Fibroblast of skin of left biceps (primary cell): ENCODE results near the gene DLG3.
"Not testable (repeated sequence)": the region's sequence is repeated elsewhere in the genome, so short reads cannot be mapped to it uniquely, and the experiment has no call there.

Source experiments
- DNase-seq, 2 experiments: peaks; one replicate each; pipeline ENCODE4 v3.0.0-alpha.2; 2013; ENCODE audit warnings: low read depth in 2 of 2

Gene DLG3

GRCh38 chrX:70444326-70444945 lies at the start of gene DLG3:
DLG3 (plus strand) TSS chrX:70444835; CDS start chrX:70445202, 367 bp downstream.
- no peak for DNase-seq

DNA sequence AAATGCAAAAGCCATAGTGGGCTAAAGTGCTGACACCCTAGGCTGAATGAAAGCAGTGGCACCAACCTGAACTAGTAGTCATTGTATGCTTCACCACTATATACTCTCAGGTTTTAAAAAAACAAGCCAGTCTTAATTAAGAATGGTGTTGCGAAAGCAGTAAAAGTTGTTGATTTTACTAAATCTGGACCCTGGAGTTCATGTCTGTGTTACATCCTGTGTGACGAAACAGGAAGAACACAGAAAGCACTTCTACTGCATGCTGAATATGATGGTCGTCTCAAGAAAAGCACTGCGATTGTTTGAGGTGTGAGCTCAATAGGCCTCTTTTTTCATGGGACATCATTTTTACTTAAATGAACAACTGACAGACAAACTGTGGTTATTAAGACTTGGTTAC lies 45.7 kb upstream of the DLG3 start:
- peak in 1 of 2 experiments; percentile 5 for DNase-seq

DNA sequence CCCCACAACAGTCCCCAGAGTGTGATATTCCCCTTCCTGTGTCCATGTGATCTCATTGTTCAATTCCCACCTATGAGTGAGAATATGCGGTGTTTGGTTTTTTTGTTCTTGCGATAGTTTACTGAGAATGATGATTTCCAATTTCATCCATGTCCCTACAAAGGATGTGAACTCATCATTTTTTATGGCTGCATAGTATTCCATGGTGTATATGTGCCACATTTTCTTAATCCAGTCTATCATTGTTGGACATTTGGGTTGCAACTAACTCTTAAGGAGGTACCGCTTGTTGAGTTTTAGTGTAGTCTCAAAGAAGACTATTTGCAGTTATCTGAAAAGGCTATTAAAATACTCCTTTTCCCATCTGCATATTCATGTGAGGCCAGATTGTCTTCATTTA lies 44.5 kb upstream of the DLG3 start:
- not testable (repeated sequence) for DNase-seq

DNA sequence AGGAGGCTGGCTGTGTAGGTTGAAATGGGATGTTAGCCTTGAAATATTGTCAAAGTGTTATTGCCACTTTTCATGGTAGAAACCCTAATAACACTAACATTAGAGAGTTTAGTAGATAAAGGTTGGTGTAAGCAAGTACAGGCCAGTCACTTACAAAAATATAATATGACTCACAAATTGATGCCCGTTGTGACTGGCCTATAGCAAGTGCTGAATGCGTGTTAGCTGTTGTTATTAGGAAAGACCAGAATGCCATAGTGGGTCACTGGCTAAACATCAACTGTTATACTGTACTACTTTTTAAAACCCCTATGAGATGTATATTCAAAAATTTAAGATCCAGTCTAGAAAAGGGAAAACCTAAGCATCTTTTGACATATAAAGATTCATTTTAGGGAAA lies 41.9 kb upstream of the DLG3 start:
- no peak for DNase-seq

DNA sequence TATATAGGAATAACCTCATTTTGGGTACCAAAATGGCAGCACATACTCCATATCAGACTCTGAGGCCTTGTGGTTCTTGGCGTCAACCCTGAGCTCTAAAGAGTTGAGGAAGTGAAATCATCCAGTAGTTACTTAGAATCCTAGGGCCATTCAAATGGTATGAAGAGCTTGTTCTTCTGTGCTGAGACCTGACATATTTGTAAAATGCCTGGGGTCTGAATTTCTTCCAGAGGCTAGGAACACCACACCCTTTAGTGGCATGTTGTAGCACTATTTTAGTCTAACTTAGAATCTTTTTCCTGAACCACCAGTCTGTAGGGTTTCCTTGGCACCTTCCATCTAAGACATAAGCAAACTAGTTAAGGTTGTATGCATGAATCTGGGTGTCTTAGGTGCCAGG lies 39.6 kb upstream of the DLG3 start:
- DNase-seq = no peak

DNA sequence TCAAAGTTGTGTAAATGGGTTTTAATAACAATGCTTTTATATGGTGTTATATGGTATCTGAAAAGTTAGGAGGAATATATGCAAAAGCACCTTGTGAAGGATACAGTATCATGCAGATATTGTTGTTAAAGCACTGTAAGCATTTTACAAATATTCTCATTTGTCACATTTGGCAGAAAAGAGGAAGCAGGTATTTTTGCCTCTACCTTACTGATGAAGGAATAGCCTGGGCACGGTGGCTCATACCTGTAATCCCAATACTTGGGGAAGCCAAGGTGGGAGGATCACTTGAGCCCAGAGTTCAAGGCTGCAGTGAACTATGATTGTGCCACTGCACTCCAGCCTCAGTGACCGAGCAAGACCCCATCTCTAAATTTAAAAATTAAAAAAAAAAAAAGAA lies 33.7 kb upstream of the DLG3 start:
- no peak for DNase-seq

GRCh38 chrX:70411475-70411874 lies 33.2 kb upstream of the DLG3 start:
- no peak for DNase-seq

DNA sequence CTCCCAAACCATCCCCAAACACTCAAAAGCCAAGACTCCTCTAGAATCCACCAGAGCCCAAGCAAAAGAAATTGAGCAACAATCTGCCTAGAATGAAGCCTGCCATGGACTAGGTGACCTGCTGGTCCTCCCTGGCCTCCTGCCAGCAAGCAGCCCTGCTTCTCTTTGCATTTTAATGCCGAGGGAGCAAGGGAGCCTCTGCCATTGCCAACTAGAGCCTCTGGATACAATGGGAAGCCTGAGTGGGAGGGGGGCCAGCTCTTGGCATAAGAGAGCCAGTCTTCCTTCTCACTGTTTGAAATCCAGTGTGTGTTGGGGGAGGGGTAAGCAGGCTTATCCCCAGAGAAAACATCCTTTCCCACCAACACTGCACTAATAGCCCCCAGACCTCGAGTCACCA lies 23.0 kb upstream of the DLG3 start:
- no peak for DNase-seq

DNA sequence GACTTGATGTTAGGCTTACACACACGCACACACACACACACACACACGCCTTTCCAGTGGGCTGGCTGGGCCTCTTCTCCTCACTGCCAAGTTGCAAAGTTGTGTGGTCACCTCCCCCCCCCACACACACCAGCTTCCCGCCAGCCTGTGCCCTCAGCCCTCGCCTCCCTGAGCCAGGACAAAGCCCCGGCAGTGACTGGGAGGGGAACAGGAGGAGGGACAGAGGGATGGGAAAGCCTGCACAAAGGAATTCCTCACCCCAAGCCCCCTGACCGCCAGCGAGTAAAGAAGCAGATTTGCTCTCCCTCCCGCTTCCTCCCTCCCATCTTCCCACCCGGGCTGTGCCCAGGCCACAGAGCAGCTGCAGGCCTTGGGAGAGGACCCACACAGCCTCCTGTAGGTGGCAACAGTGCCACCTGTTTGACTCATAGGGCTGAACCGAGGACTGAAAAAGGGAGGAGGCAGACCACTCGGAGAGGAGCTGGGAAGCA lies 21.7 kb upstream of the DLG3 start, which contains the start of gene GDPD2:
TSS of gene GDPD2 (plus strand) at position 464 of the 491 bp plus-strand sequence. CDS start 1,671 bp downstream, outside the sequence.
- DNase-seq = no peak

DNA sequence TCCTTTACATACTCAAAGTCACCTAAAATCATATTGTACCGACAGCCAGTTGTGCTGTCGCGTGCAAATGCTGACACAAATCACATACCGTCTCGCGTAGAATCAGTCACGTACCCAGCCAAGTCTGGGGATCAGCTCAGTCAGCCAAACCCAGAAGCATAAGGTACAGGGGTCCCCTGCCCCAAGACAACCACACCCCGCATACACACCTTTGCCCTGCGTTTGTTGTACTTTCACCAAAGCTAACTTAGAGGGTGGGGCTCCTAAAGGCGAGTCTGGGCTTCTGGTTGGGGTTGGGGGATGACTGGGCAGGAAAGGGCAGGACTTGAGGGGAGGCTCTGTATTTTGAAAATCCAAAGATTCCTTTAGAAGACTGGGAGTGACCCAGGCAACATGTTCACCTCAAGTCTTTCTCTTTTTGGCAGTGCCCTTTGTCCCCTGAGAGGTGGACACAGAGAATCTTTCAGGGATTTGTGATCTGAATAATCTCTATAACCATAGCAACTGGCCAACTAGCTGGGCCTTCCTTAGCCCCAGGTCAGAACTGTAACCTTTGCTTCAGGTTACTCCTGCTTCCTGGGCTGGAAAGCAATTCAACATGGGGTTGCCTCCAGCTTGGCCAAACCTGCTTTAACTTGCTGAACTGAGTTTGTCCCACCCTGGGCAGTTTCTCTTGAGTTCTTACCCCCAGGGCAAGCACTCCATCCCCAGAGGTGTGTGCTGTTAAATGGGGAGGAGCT lies 20.5 kb upstream of the DLG3 start:
- DNase-seq = no peak

DNA sequence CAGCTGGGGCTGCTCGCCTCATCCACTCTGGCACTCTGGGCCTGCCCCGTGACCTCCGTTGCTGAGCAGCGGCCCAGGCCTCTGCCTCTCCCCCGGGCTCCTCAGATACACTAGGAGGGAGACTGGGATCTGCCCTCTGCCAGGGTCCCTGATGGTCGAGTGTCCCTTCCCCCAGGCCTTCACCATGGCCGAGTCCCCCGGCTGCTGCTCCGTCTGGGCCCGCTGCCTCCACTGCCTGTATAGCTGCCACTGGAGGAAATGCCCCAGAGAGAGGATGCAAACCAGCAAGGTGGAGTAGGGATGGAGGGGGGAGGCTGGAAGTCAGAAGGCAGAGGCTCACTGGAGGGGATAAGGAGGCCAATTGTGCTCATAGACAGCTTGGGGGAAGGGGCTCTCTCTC lies 19.8 kb upstream of the DLG3 start:
- DNase-seq = no peak

GRCh38 chrX:70426286-70427278 lies 18.1 kb upstream of the DLG3 start:
- DNase-seq = no peak

GRCh38 chrX:70427365-70427764 lies 17.3 kb upstream of the DLG3 start:
- no peak for DNase-seq

GRCh38 chrX:70429759-70430158 lies 14.9 kb upstream of the DLG3 start:
- DNase-seq = no peak

DNA sequence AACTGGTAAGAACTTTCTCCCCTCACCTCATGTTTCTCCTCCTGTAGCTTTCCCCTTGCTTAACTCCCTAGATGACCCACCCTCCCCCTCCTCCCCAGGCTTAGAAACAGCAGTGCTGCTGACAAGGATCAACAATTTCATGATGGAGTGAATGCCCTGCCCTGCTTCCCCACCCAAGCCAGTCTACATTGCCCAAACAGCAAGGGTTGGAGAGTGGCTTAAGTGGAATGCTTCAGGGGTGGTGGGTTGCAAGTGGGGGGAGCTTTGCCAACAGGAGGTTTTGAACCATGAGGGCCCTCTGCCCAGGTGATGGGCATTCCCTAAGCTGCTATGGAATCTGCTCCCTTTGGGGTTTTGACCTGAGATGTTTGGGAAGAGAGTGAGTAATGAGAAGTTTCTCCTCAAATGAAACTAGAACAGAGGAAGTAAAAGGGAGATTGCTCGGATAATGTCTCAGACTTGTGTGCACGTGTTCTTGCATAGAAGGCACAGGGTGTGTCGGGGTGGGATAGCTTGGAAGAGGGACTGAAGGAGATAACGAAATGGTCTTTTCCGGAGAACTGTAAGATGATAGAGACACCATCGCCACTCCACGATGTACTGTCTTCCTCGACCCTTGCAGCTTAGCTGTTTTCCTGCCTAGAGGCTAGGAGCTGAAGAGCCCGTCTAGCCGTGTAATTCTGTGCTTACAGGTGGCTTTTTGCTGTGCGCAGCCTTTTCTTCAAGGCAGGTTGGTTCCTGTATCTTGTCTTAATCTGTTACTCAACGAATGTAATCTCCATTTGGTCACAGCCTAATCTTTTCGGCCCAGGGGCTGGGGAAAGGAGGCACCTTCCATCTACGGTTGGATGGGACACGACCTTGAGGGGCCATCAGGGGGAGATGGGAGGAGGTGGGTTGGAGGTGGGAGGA lies 11.4 kb upstream of the DLG3 start:
- no peak for DNase-seq

DNA sequence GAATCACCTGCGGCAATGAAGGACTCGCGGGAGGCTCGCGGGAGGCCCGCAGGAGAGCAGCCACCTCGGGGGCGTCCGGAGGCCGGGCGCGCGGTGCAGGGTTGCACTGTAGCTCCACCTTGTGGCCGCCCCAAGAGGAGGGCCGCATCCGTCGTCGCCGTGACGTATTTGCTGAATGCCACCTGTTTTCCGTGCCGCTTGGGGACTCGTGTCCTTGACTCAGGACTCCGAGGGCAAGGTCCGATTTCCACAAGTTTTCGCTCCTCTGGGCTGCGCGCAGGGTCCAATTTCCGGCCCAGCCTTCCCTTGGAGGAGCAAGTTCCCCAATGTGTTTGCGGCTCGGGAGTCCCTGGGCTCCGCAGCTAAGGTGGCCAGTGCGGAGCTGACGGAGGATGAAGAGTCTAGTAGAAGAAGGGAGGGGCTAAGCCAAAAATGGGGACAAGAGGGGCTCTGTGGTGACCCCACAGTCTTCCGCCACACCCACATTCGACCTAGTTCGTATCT lies 10.7 kb upstream of the DLG3 start:
- no peak for DNase-seq

GRCh38 chrX:70434352-70434866 lies 10.2 kb upstream of the DLG3 start:
- DNase-seq = peak; percentile 32 to 41

- DNase-seq = no peak
Measured at GRCh38 chrX:70434914-70435586, 9.6 kb upstream of the DLG3 start.

GRCh38 chrX:70436343-70436742 lies 8.3 kb upstream of the DLG3 start:
- DNase-seq = no peak

- DNase-seq = no peak
Measured at GRCh38 chrX:70437011-70437410, 7.6 kb upstream of the DLG3 start.
